Thymus (tissue), 11 donors: ENCODE data around the gene PLIN5. TPM values are rescaled to one million over a fixed set of nuclear protein-coding genes. Genes with fewer than 3 reads are reported as not detected.

ENCODE experiments used
- DNase-seq, 9 donors: peaks; one replicate each; pipeline ENCODE4 v3.0.0-alpha.2; 2013; ENCODE audit warnings: low spot score in 9 of 9, low read depth in 6 of 9, missing footprints in 1 of 9
- H3K27ac ChIP-seq, 2 donors: one replicate each; pipeline ENCODE4 v1.5.1; 2013; ENCODE audit warnings: control low read depth in 1 of 2, low read depth in 1 of 2, low read length in 1 of 2, mild to moderate bottlenecking in 1 of 2, moderate library complexity in 1 of 2
- H3K27me3 ChIP-seq, 2 donors: one replicate each; pipeline ENCODE4 v1.5.1; 2013; ENCODE audit warnings: low read length in 1 of 2; ENCODE audit not compliant: control insufficient read depth in 2 of 2, insufficient read depth in 1 of 2
- H3K36me3 ChIP-seq, 2 donors: one replicate each; pipeline ENCODE4 v1.5.1; 2013; ENCODE audit warnings: low read length in 1 of 2, mild to moderate bottlenecking in 1 of 2, moderate library complexity in 1 of 2; ENCODE audit not compliant: control insufficient read depth in 2 of 2, insufficient read depth in 2 of 2
- H3K4me1 ChIP-seq, 2 donors: one replicate each; pipeline ENCODE4 v1.5.1; 2013; ENCODE audit warnings: low read length in 2 of 2; ENCODE audit not compliant: control insufficient read depth in 2 of 2, insufficient read depth in 2 of 2
- H3K4me3 ChIP-seq, 2 donors: one replicate each; pipeline ENCODE4 v1.5.1; 2013; ENCODE audit warnings: low read length in 2 of 2, control low read depth in 1 of 2, mild to moderate bottlenecking in 1 of 2
- H3K9me3 ChIP-seq, 2 donors: one replicate each; pipeline ENCODE4 v1.5.1; 2013; ENCODE audit warnings: low read length in 1 of 2, mild to moderate bottlenecking in 1 of 2; ENCODE audit not compliant: control insufficient read depth in 2 of 2, insufficient read depth in 1 of 2
- WGBS: extraction: QIAGEN DNeasy Blood & Tissue Kit; methylation state at CpG from one replicate; pipeline ENCODE4 v1.1.7; 2013; 5-methylcytosine and 5-hydroxymethylcytosine counted together
- polyA plus RNA-seq: library from polyadenylated mRNA; stranded (reverse); fragments of 200-250 nt; gene quantifications from one replicate; pipeline ENCODE4 v1.2.3, GENCODE V29; 2013
- total RNA-seq: library from RNA; stranded (reverse); fragments of 120-200 nt; gene quantifications from one replicate; pipeline ENCODE4 v1.2.4, GENCODE V29; 2013
- donor health status: healthy.

PLIN5 gene
- total and polyA plus RNA-seq, 2 donors, result 1.2 to 12.3 TPM

DNA sequence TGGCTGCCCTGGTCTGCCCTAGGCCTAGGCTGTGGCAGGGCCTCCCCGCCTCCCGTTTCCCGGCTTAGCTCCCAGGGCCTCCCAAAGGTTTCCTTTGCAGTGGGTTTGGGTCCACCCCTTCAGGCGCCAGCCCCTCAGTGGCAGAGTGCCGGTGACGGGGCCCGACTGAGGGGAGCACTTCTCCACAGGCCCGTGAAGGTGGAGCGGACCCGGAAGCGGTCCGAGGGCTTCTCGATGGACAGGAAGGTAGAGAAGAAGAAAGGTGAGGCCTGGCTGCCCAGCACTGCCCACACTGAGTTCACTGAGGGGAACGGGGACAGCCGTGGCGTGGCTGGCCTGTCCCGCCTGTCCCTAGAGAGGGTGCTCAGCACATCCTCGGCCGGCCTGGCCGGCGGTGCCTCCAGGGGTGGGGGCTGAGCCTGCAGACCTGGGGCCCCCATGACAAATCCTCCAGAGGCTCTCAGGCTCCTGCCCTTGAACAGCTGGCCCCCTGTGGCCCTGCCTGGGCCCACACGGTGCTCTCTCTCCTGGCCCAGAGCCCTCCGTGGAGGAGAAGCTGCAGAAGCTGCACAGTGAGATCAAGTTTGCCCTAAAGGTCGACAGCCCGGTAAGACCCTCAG is 37.1 kb downstream of the PLIN5 start:
- 96% methylated on average over 25 of the region's 25 CpGs for WGBS
- no peak overlapping the region for H3K27ac ChIP-seq

DNA sequence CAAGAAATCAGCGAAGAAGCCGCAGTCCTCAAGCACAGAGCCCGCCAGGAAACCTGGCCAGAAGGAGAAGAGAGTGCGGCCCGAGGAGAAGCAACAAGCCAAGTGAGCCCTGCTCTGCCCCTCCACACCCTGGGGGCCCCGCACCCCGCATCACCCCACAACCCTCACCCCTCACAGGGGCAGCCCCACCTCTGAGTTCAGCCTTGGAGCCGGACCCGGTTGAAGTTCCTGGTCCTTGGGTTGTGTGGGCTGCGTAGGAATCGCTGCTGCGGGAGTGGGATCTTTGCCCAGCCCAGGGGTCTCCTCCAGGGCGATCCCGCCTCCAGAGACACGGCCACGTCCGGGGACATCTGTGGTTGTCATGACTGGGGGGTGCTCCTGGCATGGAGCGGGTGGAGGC is 38.7 kb downstream of the PLIN5 start:
- no peak overlapping the region for H3K27ac ChIP-seq
- no peaks in the 10 kb centered on the region for H3K9me3 ChIP-seq
- peaks cover 71 to 88% of the 10 kb centered on the region in 2 donors for H3K36me3 ChIP-seq
- no peak for DNase-seq
- no peaks in the 10 kb centered on the region for H3K4me1 ChIP-seq
- WGBS, result 92% methylated on average over 18 of the region's 18 CpGs
- H3K4me3 ChIP-seq, result no peak overlapping the region
- H3K27me3 ChIP-seq, result no peaks in the 10 kb centered on the region

More for the DNA sequence above, 37.1 kb downstream of the PLIN5 start:
- Histone ChIP-seq H3K4me1 (no peaks in the 10 kb centered on the region), H3K36me3 (peaks cover 66 to 88% of the 10 kb centered on the region in 2 donors), H3K4me3 (no peak overlapping the region), H3K27me3 (no peaks in the 10 kb centered on the region), H3K9me3 (no peaks in the 10 kb centered on the region)
- no peak for DNase-seq

DNA sequence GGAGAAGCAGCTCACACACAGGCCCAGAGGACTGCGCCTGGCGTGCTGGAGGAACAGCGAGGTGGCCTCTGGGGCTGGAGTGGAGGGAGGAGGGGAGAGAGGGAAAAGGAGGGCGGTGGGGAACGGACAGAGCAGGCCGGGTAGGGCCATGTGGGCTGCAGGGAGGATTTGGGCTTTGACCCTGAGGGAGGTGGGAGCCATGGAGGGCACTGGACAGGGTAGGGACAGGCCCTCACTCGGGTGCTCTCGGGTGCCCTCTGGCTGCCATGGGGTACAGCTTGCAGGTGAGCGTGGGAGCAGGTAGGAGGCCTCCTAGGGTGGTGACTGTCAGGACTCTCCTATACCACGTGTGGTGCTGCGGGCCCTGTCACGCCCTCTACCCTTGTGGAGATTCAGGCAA is 39.6 kb downstream of the PLIN5 start:
- Histone ChIP-seq H3K9me3 (no peaks in the 10 kb centered on the region), H3K4me1 (no peaks in the 10 kb centered on the region), H3K27ac (no peak overlapping the region), H3K36me3 (peaks cover 64 to 81% of the 10 kb centered on the region in 2 donors), H3K27me3 (no peaks in the 10 kb centered on the region), H3K4me3 (no peak overlapping the region)
- DNase-seq, result no peak
- 96% methylated on average over 12 of the region's 12 CpGs for WGBS

DNA sequence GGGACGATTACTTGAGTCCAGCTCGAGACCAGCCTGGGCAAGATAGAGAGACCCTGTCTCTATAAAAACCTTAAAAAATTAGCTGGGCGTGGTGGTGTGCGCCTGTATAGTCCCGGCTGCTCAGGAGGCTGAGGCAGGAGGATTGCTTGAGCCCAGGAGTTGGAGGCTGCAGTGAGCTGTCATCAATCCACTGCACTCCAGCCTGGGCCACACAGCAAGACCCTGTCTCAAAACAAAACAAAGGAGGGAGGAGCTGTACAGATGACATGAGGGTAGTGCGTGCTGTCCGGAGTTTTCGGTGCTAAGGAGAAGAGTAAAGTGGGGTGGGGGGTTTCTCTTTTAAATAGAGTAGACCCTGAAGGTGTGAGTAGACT is 40.3 kb downstream of the PLIN5 start:
- Histone ChIP-seq H3K9me3 (no peaks in the 10 kb centered on the region), H3K4me1 (no peaks in the 10 kb centered on the region), H3K4me3 (no peak overlapping the region), H3K27ac (no peak overlapping the region), H3K36me3 (peaks cover 66 to 85% of the 10 kb centered on the region in 2 donors), H3K27me3 (no peaks in the 10 kb centered on the region)
- no peak for DNase-seq
- 97% methylated on average over 8 of the region's 8 CpGs for WGBS

DNA sequence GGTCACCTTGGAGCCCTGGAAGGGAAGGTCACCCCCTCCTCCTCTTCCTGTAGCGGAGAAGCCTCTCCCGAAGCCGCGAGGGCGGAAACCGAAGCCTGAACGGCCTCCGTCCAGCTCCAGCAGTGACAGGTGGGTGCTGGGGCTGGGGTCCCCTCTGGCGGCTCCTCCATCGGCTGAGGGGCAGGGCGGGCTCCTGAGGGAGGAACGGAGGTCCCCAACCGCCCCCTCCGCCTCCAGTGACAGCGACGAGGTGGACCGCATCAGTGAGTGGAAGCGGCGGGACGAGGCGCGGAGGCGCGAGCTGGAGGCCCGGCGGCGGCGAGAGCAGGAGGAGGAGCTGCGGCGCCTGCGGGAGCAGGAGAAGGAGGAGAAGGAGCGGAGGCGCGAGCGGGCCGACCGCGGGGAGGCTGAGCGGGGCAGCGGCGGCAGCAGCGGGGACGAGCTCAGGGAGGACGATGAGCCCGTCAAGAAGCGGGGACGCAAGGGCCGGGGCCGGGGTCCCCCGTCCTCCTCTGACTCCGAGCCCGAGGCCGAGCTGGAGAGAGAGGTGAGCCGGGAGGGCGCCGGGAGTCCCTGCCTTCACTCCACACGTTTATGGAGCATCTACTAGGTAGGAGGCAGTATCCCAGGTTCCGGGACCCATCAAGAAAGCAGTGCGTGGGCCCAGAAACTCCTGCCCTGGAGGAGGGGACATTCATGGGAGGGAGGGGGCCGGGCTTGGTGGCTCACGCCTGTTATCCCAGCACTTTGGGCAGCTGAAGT is 40.9 kb downstream of the PLIN5 start:
- no peaks in the 10 kb centered on the region for H3K27me3 ChIP-seq
- H3K9me3 ChIP-seq, result no peaks in the 10 kb centered on the region
- DNase-seq, result no peak
- H3K4me1 ChIP-seq, result no peaks in the 10 kb centered on the region
- H3K36me3 ChIP-seq, result peaks cover 64 to 87% of the 10 kb centered on the region in 2 donors
- WGBS, result 98% methylated on average over 61 of the region's 61 CpGs
- no peak overlapping the region for H3K27ac ChIP-seq
- H3K4me3 ChIP-seq, result no peak overlapping the region

DNA sequence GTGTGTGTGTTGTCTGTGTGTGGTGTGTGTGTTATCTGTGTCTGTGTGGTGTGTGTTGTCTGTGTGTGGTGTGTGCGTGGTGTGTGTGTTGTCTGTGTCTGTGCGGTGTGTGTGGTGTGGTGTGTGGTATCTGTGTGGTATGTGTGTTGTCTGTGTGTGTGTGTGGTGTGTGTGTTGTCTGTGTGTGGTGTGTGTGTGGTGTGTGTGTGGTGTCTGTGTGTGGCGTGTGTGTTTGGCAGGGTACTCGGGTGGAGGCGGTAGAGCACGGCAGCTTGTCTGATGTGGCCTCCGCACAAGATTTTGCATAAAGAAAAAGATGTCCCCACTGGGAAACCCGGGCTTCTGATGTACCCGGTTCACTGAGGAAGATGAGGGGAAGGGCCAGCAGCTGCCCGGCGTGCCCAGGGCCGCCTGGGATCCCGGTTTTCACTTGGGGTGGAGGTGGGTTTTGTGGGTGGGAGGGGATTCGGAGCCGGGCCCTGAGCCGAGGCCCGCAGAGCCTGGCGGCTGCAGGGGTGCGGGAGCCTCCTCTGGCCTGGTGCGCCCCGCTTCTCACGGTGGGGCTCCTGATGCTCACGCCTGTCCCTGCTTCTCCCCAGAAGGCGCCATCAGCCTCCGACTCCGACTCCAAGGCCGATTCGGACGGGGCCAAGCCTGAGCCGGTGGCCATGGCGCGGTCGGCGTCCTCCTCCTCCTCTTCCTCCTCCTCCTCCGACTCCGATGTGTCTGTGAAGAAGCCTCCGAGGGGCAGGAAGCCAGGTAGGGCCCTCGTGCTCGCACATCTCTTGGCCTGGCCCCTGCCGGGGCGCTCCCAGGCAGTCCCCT is 41.7 kb downstream of the PLIN5 start:
- WGBS, result 98% methylated on average over 41 of the region's 41 CpGs
- Histone ChIP-seq H3K9me3 (no peaks in the 10 kb centered on the region), H3K27me3 (no peaks in the 10 kb centered on the region), H3K4me1 (no peaks in the 10 kb centered on the region), H3K27ac (no peak overlapping the region), H3K4me3 (no peak overlapping the region), H3K36me3 (peaks cover 63 to 88% of the 10 kb centered on the region in 2 donors)
- no peak for DNase-seq

- Histone ChIP-seq H3K36me3 (peaks cover 58 to 84% of the 10 kb centered on the region in 2 donors), H3K4me3 (no peak overlapping the region), H3K9me3 (no peaks in the 10 kb centered on the region), H3K27ac (no peak overlapping the region), H3K4me1 (no peaks in the 10 kb centered on the region), H3K27me3 (no peaks in the 10 kb centered on the region)
- DNase-seq, result no peak
- WGBS, result 97% methylated on average over 3 of the region's 3 CpGs
These were observed 42.5 kb downstream of the PLIN5 start for GRCh38 chr19:4492337-4493103.

DNA sequence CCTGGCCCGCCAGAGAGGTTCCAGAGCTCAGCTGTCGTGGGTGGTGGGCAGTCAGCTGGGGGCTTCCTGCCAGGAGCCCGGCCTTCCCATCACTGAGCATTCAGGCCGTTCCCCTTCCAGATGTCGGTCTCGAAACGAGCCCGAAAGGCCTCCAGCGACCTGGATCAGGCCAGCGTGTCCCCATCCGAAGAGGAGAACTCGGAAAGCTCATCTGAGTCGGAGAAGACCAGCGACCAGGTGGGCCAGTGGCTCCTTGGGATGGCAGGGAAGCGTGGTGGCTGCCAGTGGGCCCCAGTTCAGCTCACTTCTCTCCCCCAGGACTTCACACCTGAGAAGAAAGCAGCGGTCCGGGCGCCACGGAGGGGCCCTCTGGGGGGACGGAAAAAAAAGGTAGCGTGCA is 43.6 kb downstream of the PLIN5 start:
- Histone ChIP-seq H3K27ac (no peak overlapping the region), H3K9me3 (no peaks in the 10 kb centered on the region), H3K4me3 (no peak overlapping the region), H3K36me3 (peaks cover 55 to 73% of the 10 kb centered on the region in 2 donors), H3K4me1 (no peaks in the 10 kb centered on the region), H3K27me3 (no peaks in the 10 kb centered on the region)
- DNase-seq, result no peak
- 98% methylated on average over 21 of the region's 21 CpGs for WGBS
